GM23338 (cell line): ENCODE results near the gene TRMT2A.

ENCODE experiments used
- CREB1 ChIP-seq: fragments of 250-450 bp; sonication (Bioruptor Pico); IDR thresholded peaks from 2 replicates; pipeline ENCODE4 v1.5.0; 2020; ENCODE audit warnings: low read depth, mild to moderate bottlenecking, moderate library complexity
- ETS1 ChIP-seq: IDR thresholded peaks from 2 replicates; pipeline ENCODE4 v1.6.1; 2016; ENCODE audit warnings: antibody characterized with exemption
- EZH2 ChIP-seq: fragments of 200-600 bp; sonication (generic); IDR thresholded peaks from one replicate; pipeline ENCODE4 v1.8.0; 2017; ENCODE audit warnings: antibody characterized with exemption, mild to moderate bottlenecking, low read depth; ENCODE audit not compliant: unreplicated experiment
- EZH2phosphoT487 ChIP-seq: fragments of 200-600 bp; sonication (generic); IDR thresholded peaks from one replicate; pipeline ENCODE4 v1.8.1; 2018; ENCODE audit warnings: antibody characterized with exemption; ENCODE audit not compliant: unreplicated experiment
- JUNB ChIP-seq: IDR thresholded peaks from one replicate; pipeline ENCODE4 v1.6.1; 2016; ENCODE audit warnings: antibody characterized with exemption; ENCODE audit not compliant: unreplicated experiment
- POLR2AphosphoS5 ChIP-seq: IDR thresholded peaks from 2 replicates; pipeline ENCODE4 v1.6.1; 2016; ENCODE audit warnings: antibody characterized with exemption, low read depth
- STAT1 ChIP-seq: IDR thresholded peaks from one replicate; pipeline ENCODE4 v1.6.1; 2016; ENCODE audit warnings: antibody characterized with exemption; ENCODE audit not compliant: unreplicated experiment
- ZNF114 ChIP-seq: fragments of 250-450 bp; sonication (Bioruptor Pico); IDR thresholded peaks from 2 replicates; pipeline ENCODE4 v1.5.0; 2020; ENCODE audit warnings: mild to moderate bottlenecking, moderate library complexity
- ZNF462 ChIP-seq: fragments of 250-450 bp; sonication (Bioruptor Pico); IDR thresholded peaks from 2 replicates; pipeline ENCODE4 v1.5.0; 2020; ENCODE audit warnings: mild to moderate bottlenecking, moderate library complexity
- TF ChIP-seq, protein P1 (sequence below), 2 experiments: fragments of 200-600 bp in 1 of 2; sonication (generic) in 1 of 2; conservative IDR thresholded peaks; 2 replicates each; pipeline versions ENCODE4 v1.5.1 to v1.6.1; 2016 to 2017; ENCODE audit warnings: antibody characterized with exemption in 2 of 2, low read depth in 2 of 2, mild to moderate bottlenecking in 2 of 2, moderate library complexity in 1 of 2
- TF ChIP-seq, protein P2 (sequence below): IDR thresholded peaks from one replicate; pipeline ENCODE4 v1.6.1; 2018; ENCODE audit warnings: antibody characterized with exemption; ENCODE audit not compliant: unreplicated experiment

DNA sequence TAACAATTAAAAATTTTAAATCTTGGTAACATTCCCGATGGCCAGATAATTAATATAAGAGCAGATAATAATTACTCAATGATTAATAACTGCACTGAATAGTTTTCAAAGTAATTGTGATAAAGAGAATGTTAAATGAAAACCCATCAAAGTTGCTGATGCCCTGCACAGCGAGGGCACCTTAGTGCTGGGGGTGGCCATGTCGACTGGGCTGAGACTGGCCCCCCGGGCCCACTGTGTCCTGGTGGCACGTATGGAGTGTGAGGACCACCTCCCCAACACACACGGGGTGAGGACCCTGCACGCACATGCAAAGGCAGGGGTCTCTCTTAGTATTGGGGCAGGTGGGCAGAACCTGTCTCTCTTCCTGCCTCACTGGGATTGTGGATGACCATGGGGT, 48.9 kb upstream of the TRMT2A start:
- TF ChIP-seq, protein P1, sequence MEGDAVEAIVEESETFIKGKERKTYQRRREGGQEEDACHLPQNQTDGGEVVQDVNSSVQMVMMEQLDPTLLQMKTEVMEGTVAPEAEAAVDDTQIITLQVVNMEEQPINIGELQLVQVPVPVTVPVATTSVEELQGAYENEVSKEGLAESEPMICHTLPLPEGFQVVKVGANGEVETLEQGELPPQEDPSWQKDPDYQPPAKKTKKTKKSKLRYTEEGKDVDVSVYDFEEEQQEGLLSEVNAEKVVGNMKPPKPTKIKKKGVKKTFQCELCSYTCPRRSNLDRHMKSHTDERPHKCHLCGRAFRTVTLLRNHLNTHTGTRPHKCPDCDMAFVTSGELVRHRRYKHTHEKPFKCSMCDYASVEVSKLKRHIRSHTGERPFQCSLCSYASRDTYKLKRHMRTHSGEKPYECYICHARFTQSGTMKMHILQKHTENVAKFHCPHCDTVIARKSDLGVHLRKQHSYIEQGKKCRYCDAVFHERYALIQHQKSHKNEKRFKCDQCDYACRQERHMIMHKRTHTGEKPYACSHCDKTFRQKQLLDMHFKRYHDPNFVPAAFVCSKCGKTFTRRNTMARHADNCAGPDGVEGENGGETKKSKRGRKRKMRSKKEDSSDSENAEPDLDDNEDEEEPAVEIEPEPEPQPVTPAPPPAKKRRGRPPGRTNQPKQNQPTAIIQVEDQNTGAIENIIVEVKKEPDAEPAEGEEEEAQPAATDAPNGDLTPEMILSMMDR (conservative IDR thresholded peaks at IDR 0.05; ENCODE audit: low read depth in 2 of 2), result no peak
- TF ChIP-seq CREB1 (CRISPR knock-in tag), result no peak
- TF ChIP-seq, protein P2, sequence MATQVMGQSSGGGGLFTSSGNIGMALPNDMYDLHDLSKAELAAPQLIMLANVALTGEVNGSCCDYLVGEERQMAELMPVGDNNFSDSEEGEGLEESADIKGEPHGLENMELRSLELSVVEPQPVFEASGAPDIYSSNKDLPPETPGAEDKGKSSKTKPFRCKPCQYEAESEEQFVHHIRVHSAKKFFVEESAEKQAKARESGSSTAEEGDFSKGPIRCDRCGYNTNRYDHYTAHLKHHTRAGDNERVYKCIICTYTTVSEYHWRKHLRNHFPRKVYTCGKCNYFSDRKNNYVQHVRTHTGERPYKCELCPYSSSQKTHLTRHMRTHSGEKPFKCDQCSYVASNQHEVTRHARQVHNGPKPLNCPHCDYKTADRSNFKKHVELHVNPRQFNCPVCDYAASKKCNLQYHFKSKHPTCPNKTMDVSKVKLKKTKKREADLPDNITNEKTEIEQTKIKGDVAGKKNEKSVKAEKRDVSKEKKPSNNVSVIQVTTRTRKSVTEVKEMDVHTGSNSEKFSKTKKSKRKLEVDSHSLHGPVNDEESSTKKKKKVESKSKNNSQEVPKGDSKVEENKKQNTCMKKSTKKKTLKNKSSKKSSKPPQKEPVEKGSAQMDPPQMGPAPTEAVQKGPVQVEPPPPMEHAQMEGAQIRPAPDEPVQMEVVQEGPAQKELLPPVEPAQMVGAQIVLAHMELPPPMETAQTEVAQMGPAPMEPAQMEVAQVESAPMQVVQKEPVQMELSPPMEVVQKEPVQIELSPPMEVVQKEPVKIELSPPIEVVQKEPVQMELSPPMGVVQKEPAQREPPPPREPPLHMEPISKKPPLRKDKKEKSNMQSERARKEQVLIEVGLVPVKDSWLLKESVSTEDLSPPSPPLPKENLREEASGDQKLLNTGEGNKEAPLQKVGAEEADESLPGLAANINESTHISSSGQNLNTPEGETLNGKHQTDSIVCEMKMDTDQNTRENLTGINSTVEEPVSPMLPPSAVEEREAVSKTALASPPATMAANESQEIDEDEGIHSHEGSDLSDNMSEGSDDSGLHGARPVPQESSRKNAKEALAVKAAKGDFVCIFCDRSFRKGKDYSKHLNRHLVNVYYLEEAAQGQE, result no peak
- TF ChIP-seq EZH2, result no peak
- TF ChIP-seq POLR2AphosphoS5, result no peak
- no peak for TF ChIP-seq ETS1
- no peak for TF ChIP-seq EZH2phosphoT487
- TF ChIP-seq JUNB, result no peak
- no peak for TF ChIP-seq STAT1
- no peak for TF ChIP-seq ZNF114
- TF ChIP-seq ZNF462, result no peak
